ENCODE measurements around the gene BCL7A. TPM values are rescaled to one million over a fixed set of nuclear protein-coding genes. Genes with fewer than 3 reads are reported as not detected.
A peak's percentile ranks its signal among the peaks of the same experiment; 100 is the strongest.

Gene BCL7A
- total and polyA plus RNA-seq, 2 donors: 5.5 to 24.3 TPM

DNA sequence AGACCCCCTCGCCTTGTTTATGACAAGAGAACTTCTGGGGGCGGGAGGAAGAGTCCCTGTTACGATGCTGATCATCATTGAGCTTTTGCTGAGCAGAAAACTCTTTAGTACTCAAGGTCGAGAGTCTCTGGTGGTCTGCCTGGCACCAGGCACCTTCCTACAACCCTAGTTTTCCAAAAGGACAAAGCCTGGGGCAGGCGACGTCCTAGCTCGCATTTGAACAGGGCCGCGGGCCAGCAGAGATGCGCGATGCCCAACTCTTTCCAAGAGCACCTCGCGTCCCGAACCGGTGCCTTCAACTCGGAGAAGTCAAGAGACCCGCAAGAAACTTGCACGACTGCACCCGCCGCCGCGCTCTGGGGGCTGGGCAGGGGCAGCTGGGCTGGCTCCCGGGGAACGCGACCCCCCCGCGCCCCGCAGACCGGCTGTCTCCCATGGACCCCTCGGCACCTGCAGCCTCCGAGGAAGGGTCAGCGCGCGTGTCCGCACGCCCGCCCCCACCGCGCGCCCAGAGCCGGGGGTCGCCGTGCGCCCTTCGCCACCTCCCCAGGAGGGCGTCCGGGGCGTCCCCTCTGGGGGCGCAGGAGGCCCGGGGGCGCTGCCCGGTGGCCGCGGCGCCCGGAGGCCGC is 377 bp upstream of the BCL7A start:
- Histone ChIP-seq H3K27me3 (ENCODE audit: control insufficient read depth in 2 of 2, insufficient read depth in 1 of 2, low read length in 1 of 2) (no peaks in the 10 kb centered on the region), H3K27ac (ENCODE audit: low read depth in 1 of 2, low read length in 1 of 2) (peak overlapping the region; percentile 64 to 83), H3K4me1 (ENCODE audit: control insufficient read depth in 2 of 2, insufficient read depth in 2 of 2, low read length in 2 of 2) (peaks cover 13 to 41% of the 10 kb centered on the region in 2 donors), H3K9me3 (ENCODE audit: control insufficient read depth in 2 of 2, insufficient read depth in 1 of 2, low read length in 1 of 2) (peaks cover 1 to 32% of the 10 kb centered on the region in 2 donors), H3K36me3 (ENCODE audit: control insufficient read depth in 2 of 2, insufficient read depth in 2 of 2, low read length in 1 of 2) (peaks cover 0 to 10% of the 10 kb centered on the region in 2 donors), H3K4me3 (ENCODE audit: low read length in 2 of 2) (peak overlapping the region; percentile 60 to 96)
- DNase-seq (ENCODE audit: low read depth in 6 of 9, low spot score in 9 of 9): peak in 3 of 9 donors; percentile 45 to 75 (median 50)
- 2% methylated on average over 57 of the region's 57 CpGs for WGBS

DNA sequence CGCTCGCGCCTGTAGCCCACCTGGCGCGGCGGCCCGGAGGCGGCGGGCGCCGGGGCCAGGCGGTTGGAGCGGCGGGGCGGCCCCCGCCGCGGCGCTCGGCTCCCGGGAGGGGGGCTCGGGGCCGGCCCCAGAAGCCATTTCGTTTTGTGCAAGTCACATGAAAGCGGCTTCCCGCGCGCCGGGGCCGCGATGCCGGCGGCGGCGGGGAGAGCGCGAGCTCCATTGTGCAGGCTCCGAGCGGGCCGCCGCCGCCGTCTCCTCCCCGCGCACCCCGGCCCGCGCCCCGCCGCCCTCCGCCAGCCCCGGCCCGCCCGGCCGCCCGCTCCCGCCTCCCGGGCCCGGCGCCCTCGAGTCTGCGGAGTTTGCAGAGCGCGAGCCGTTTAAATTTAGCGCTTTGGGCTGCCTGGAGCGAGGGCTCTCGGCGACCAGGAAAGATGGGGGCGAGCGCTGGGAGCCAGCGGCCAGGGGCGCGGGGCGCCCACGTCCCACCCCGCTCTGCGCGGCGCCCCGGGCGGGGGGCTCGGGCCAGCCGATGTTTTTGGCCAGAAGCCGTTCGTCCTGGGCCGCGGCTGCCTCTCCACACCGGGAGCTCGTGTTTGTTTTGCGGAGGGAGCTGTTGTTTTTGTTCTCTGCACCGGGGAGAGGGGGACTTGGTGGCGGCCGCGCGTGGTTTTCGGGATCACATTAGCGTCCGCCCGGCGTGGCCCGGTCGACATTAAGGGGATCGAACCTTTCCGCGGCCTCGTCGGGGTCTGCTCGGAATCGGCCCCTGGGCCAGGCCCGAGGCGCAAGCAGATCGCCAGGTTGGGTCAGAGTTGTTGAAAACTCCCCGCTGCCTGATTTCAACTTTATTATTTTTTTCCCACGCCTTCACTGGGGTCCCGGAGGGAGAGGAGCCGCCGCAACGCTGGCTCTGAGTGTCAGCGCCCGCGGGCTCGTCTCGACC is 982 bp downstream of the BCL7A start:
- H3K27ac ChIP-seq (ENCODE audit: low read depth in 1 of 2, low read length in 1 of 2): peak overlapping the region; percentile 88 to 90
- H3K36me3 ChIP-seq (ENCODE audit: control insufficient read depth in 2 of 2, insufficient read depth in 2 of 2, low read length in 1 of 2): peaks cover 0 to 17% of the 10 kb centered on the region in 2 donors
- peaks cover 24 to 55% of the 10 kb centered on the region in 2 donors for H3K4me1 ChIP-seq (ENCODE audit: control insufficient read depth in 2 of 2, insufficient read depth in 2 of 2, low read length in 2 of 2)
- H3K27me3 ChIP-seq (ENCODE audit: control insufficient read depth in 2 of 2, insufficient read depth in 1 of 2, low read length in 1 of 2): no peaks in the 10 kb centered on the region
- H3K9me3 ChIP-seq (ENCODE audit: control insufficient read depth in 2 of 2, insufficient read depth in 1 of 2, low read length in 1 of 2): peaks cover 1 to 42% of the 10 kb centered on the region in 2 donors
- peak overlapping the region; percentile 96 to 98 for H3K4me3 ChIP-seq (ENCODE audit: low read length in 2 of 2)
- peak in 1 of 9 donors; percentile 71 for DNase-seq (ENCODE audit: low read depth in 6 of 9, low spot score in 9 of 9)
- under 1% methylated on average over 124 of the region's 124 CpGs for WGBS

DNA sequence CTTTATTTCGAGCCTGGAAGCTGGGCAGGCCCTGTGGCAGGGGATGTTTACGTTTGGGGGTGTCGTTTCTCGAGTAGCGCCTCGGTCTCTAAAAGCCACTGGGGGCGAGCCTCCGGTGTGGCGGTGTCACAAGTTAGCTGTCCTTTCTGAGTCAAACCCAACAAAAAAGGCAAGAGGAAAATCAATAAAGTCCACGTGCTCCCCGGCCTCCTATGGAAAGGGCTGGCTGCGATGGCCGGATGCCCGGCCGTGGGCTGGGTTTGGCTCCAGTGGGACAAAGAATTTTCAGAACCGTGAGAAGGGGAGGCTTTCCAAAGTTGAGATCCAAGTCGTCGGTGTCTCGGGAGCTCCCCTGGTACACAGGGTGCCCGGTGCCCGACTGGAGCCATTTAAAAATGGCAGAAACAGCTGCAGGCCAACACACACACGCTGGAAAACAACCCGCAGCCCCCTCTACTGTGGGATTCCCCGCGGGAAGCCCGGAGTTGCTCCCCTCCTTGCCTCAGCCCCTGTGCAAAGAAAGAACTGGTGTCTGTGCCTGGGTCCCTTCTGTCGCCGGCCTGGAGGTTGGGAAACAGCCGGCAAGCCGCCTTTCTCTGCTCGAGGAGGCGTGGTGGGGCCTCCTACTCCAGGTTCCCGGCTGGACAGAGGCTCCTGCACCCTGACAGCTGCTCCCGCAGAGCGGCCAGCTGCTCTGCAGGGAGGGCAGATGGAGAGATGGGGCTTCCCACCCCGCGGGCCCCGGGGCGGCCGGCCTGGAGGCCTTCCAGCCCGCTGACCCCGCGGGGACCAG is 1.9 kb downstream of the BCL7A start:
- Histone ChIP-seq H3K27ac (ENCODE audit: low read depth in 1 of 2, low read length in 1 of 2) (peak overlapping the region; percentile 86 to 88), H3K4me3 (ENCODE audit: low read length in 2 of 2) (peak overlapping the region; percentile 96 to 98), H3K9me3 (ENCODE audit: control insufficient read depth in 2 of 2, insufficient read depth in 1 of 2, low read length in 1 of 2) (peaks cover 0 to 36% of the 10 kb centered on the region in 2 donors), H3K36me3 (ENCODE audit: control insufficient read depth in 2 of 2, insufficient read depth in 2 of 2, low read length in 1 of 2) (peaks cover 0 to 17% of the 10 kb centered on the region in 2 donors), H3K4me1 (ENCODE audit: control insufficient read depth in 2 of 2, insufficient read depth in 2 of 2, low read length in 2 of 2) (peaks cover 32 to 58% of the 10 kb centered on the region in 2 donors), H3K27me3 (ENCODE audit: control insufficient read depth in 2 of 2, insufficient read depth in 1 of 2, low read length in 1 of 2) (no peaks in the 10 kb centered on the region)
- WGBS: 17% methylated on average over 43 of the region's 43 CpGs
- peak in 1 of 9 donors; percentile 62 for DNase-seq (ENCODE audit: low read depth in 6 of 9, low spot score in 9 of 9)

DNA sequence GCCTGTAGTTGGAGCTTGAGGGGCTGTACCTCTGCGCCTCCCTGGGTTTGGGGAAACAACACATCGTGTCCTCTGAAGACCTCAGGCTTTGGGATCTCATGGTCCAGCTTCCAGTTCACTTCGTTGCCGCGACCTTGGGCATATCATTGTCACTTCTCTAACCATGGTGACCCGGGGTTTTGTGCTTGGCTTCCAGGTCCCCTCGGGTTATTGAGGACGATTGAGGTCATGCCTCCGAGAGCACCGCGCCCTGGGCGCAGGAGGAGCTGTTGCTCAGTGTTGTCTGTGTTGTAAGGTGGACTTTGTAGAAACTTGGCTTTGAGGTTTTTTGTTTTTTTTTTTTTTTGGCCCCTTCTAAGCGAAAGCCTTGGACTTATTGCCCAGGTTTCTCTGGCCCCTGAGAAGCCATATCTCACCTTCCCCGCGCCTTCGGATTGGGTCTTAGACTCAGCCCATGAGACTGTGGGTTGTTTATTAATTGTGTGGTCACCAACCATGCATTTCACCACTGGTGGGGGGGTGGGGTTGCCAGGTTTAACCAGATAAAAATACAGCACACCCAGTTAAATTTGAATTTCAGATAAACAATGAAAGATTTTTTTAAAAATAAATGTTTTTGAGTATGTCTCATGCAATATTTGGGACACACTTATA is 2.6 kb downstream of the BCL7A start:
- H3K4me3 ChIP-seq (ENCODE audit: low read length in 2 of 2): peak overlapping the region; percentile 96 to 98
- H3K27me3 ChIP-seq (ENCODE audit: control insufficient read depth in 2 of 2, insufficient read depth in 1 of 2, low read length in 1 of 2): no peaks in the 10 kb centered on the region
- H3K36me3 ChIP-seq (ENCODE audit: control insufficient read depth in 2 of 2, insufficient read depth in 2 of 2, low read length in 1 of 2): peaks cover 0 to 17% of the 10 kb centered on the region in 2 donors
- 74% methylated on average over 16 of the region's 16 CpGs for WGBS
- H3K9me3 ChIP-seq (ENCODE audit: control insufficient read depth in 2 of 2, insufficient read depth in 1 of 2, low read length in 1 of 2): peaks cover 0 to 29% of the 10 kb centered on the region in 2 donors
- DNase-seq (ENCODE audit: low read depth in 6 of 9, low spot score in 9 of 9): peak in 1 of 9 donors; percentile 29
- peak overlapping the region in 1 of 2 donors; percentile 88 for H3K27ac ChIP-seq (ENCODE audit: low read depth in 1 of 2, low read length in 1 of 2)
- H3K4me1 ChIP-seq (ENCODE audit: control insufficient read depth in 2 of 2, insufficient read depth in 2 of 2, low read length in 2 of 2): peaks cover 34 to 62% of the 10 kb centered on the region in 2 donors

DNA sequence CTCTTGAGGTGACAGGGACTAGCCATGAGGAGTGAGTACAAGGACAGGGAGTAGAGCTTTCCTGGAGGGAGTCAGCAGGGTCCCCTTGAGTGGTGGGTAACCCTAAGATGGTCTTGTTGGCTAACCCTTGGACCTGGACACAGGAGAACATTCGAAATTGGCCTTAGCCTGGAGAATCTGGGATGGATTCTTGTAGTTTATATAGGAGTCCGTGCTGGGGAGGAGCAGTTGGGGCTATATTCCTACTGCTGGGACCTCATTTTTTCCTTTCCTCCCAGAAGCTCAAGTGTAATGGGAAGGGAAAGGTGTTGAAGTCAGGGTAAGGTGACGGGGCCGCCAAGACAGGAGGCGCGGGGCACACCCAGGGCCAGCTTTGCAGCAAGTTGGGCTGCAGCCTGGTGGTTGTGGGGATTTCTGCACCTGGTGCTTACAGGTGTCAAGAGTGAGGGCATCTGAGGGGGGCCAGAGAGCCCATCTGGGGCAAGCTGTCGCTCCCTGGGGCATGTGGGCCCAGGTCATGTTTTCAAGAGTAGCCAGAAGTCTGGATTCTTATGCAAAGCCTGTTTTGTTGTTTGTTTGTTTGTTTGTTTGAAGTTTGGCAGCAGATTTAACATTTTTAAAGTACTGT is 5.1 kb downstream of the BCL7A start:
- 86% methylated on average over 7 of the region's 7 CpGs for WGBS
- H3K4me1 ChIP-seq (ENCODE audit: control insufficient read depth in 2 of 2, insufficient read depth in 2 of 2, low read length in 2 of 2): peaks cover 34 to 63% of the 10 kb centered on the region in 2 donors

DNA sequence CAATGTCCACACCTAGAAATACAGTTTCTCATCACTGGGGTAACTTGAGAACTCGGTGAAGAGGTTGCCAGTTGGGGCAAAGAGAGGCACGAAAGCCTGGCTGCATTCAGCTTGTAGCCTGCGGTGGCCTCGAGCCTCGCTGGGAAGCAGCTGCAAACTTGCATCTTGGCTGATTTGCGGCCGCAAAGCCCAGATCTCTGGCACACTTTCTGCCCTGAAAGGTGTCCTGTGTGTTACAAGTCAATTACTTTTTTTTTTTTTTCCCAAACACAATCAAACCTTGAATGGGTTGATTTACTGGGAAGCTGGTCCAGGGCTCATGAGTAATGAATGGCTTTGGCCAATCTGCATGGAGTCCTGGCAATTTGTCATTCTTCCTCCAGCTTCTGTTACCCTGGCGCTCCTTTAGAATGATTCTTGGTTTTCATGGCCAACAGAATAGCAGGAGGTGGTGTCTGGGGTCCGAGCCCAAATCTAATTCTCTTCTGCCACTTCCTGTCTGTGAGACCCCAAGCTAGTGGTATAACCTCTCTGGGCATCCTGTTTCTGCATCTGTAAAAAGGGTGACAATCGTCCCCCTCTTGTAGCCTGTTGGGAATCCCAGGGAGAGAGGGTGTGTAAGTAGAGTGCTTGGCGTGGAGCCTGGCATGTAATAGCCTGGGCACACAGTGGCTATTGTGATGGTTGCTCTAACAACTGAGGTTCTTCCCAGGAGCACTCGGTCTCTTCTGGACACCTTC is 6.7 kb downstream of the BCL7A start:
- Histone ChIP-seq H3K27ac (ENCODE audit: low read depth in 1 of 2, low read length in 1 of 2) (peak overlapping the region; percentile 1 to 22), H3K4me1 (ENCODE audit: control insufficient read depth in 2 of 2, insufficient read depth in 2 of 2, low read length in 2 of 2) (peaks cover 34 to 64% of the 10 kb centered on the region in 2 donors), H3K4me3 (ENCODE audit: low read length in 2 of 2) (no peak overlapping the region), H3K27me3 (ENCODE audit: control insufficient read depth in 2 of 2, insufficient read depth in 1 of 2, low read length in 1 of 2) (no peaks in the 10 kb centered on the region), H3K36me3 (ENCODE audit: control insufficient read depth in 2 of 2, insufficient read depth in 2 of 2, low read length in 1 of 2) (peaks cover 25 to 46% of the 10 kb centered on the region in 2 donors), H3K9me3 (ENCODE audit: control insufficient read depth in 2 of 2, insufficient read depth in 1 of 2, low read length in 1 of 2) (peaks cover 0 to 25% of the 10 kb centered on the region in 2 donors)
- no peak for DNase-seq (ENCODE audit: low read depth in 6 of 9, low spot score in 9 of 9)
- WGBS: 65% methylated on average over 12 of the region's 12 CpGs

More for the DNA sequence above, 5.1 kb downstream of the BCL7A start:
- Histone ChIP-seq H3K27me3 (ENCODE audit: control insufficient read depth in 2 of 2, insufficient read depth in 1 of 2, low read length in 1 of 2) (no peaks in the 10 kb centered on the region), H3K36me3 (ENCODE audit: control insufficient read depth in 2 of 2, insufficient read depth in 2 of 2, low read length in 1 of 2) (peaks cover 14 to 32% of the 10 kb centered on the region in 2 donors), H3K4me3 (ENCODE audit: low read length in 2 of 2) (no peak overlapping the region), H3K27ac (ENCODE audit: low read depth in 1 of 2, low read length in 1 of 2) (peak overlapping the region; percentile 36 to 51), H3K9me3 (ENCODE audit: control insufficient read depth in 2 of 2, insufficient read depth in 1 of 2, low read length in 1 of 2) (peaks cover 0 to 29% of the 10 kb centered on the region in 2 donors)
- peak in 2 of 9 donors; percentile 52 to 65 for DNase-seq (ENCODE audit: low read depth in 6 of 9, low spot score in 9 of 9)

DNA sequence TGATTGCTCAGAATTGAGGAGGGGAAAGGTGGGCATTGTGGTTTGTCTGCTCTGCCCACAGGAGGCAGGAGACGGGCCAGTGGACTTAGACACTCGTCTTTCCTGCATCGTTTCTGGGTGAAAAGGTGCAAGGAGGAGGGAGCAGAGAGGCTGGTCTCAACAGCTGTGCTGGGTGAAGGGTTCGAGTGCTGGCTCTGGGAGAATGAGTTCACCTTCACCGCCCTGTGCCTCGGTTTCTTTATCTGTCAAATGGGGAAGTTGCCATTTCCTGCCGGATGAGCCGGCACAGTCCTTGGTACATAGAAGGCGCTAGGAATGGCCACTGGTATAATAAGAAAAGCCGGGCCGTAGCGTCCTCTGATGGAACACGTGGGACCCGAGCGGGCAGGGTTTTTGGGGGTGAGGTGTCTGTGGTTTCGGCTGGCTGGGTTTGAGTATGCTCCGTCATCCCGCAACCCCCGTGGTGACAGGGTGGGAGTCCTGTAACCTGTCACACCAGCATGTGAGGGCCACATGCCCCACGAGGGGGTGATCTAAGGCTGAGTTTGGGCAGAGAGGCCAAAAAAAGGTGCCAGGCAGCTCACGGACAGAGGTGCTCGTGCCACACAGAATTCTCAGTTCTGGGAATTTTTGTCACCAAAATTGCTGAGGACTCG is 7.3 kb downstream of the BCL7A start:
- Histone ChIP-seq H3K4me1 (ENCODE audit: control insufficient read depth in 2 of 2, insufficient read depth in 2 of 2, low read length in 2 of 2) (peaks cover 30 to 59% of the 10 kb centered on the region in 2 donors), H3K27ac (ENCODE audit: low read depth in 1 of 2, low read length in 1 of 2) (no peak overlapping the region), H3K27me3 (ENCODE audit: control insufficient read depth in 2 of 2, insufficient read depth in 1 of 2, low read length in 1 of 2) (no peaks in the 10 kb centered on the region), H3K9me3 (ENCODE audit: control insufficient read depth in 2 of 2, insufficient read depth in 1 of 2, low read length in 1 of 2) (peaks cover 0 to 23% of the 10 kb centered on the region in 2 donors), H3K36me3 (ENCODE audit: control insufficient read depth in 2 of 2, insufficient read depth in 2 of 2, low read length in 1 of 2) (peaks cover 31 to 53% of the 10 kb centered on the region in 2 donors), H3K4me3 (ENCODE audit: low read length in 2 of 2) (no peak overlapping the region)
- no peak for DNase-seq (ENCODE audit: low read depth in 6 of 9, low spot score in 9 of 9)
- WGBS: 55% methylated on average over 23 of the region's 23 CpGs

All from thymus (tissue), 11 donors.